ENCODE measurements around the gene C2CD2. TPM values are rescaled to one million over a fixed set of nuclear protein-coding genes. Genes with fewer than 3 reads are reported as not detected.

Gene C2CD2
- total and polyA plus RNA-seq, 2 of the 8 experiments (the other 6 are each of a cell fraction or from before 2014, with no cell fraction given) = 10.4 to 13.0 TPM

DNA sequence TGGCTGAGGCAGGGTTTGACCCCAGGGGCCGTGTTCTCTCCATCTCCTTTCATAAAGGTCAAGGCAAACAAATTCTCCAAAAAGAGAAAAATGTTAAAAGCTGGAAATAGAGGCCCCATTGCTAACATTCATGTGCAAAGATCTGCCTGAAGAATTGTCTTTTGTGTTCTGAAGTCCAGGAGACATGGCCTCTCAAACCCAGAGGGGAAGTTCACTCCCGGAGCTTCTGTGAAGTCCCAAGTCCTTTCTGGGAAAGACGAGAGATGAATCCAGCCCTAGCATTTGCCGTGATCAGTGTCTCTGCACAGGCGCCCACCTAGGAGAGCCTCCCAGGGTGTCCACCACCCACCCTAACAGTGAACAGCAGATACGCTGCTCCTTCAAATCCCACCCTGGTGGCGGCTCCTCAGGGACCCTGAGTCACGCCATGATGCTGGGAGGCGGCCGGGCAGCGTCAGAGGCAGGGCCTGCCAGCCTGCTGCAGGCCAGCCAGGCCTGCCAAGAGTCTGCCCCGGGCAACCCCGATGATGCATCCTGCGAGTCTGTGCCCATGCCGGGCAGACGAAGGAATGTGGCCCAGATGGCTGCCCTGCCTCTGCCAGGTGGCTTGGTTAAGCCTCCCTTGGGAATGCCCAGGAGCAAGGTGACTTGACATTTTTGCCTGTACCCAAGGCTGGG, 5.2 kb upstream of the C2CD2 start:
- CTCF ChIA-PET (ENCODE audit: partially characterized antibody) = interaction anchor here (0.9 to 2.6 kb wide), 3 partner anchors 15 to 159 kb away, joined by 3 to 8 read pairs (median 5); no protein-coding TSS in a partner anchor
- no peak overlapping the region for H2BK12ac ChIP-seq (ENCODE audit: low read depth, low read length)
- no peak overlapping the region for H3K23ac ChIP-seq (ENCODE audit: insufficient read length)
- no peaks in the 10 kb centered on the region for H3K79me2 ChIP-seq (ENCODE audit: control insufficient read depth in 1 of 2, insufficient read depth in 2 of 2, low read length in 2 of 2)
- no peak overlapping the region for H3K4me2 ChIP-seq (ENCODE audit: insufficient read depth in 1 of 2, low read depth in 2 of 2, low read length in 2 of 2)
- H3K23me2 ChIP-seq (ENCODE audit: low read depth, low read length) = peaks cover 11% of the 10 kb centered on the region; the same call in 1 of the 2 replicates
- WGBS, 2 experiments (ENCODE audit: extremely low coverage in 1 of 2, insufficient coverage in 1 of 2, insufficient read length in 1 of 2, insufficient replicate concordance in 2 of 2, low coverage in 1 of 2, low lambda C conversion rate in 2 of 2, missing lambda C conversion rate in 1 of 2) = 92% methylated on average over 16 of the region's 16 CpGs; no CpG with 5 or more reads in 1 of the 2 experiments
- H2BK15ac ChIP-seq (ENCODE audit: low read length) = no peak overlapping the region
- H2BK5ac ChIP-seq (ENCODE audit: low read depth, low read length) = no peak overlapping the region
- H2BK120ac ChIP-seq (replicated peaks; ENCODE audit: low read depth, low read length) = no peak overlapping the region
- no peak for TF ChIP-seq HDAC6 (IDR thresholded peaks at IDR 0.05; ENCODE audit: low read depth, low read length)
- no peak for TF ChIP-seq KDM1A (IDR thresholded peaks at IDR 0.05; ENCODE audit: borderline replicate concordance, low read length)
- no peak for TF ChIP-seq SIRT6 (IDR thresholded peaks at IDR 0.05; ENCODE audit: low read length)
- TF ChIP-seq TCF12 (IDR thresholded peaks at IDR 0.05; ENCODE audit: low read depth, low read length) = no peak
- no peak for TF ChIP-seq TAF1 (IDR thresholded peaks at IDR 0.05; ENCODE audit: low read depth, low read length)
- no peak for TF ChIP-seq SP2 (IDR thresholded peaks at IDR 0.05; ENCODE audit: low read length)
- no peak for TF ChIP-seq SP4 (IDR thresholded peaks at IDR 0.05; ENCODE audit: low read length)
- H3K79me1 ChIP-seq (ENCODE audit: low read depth, low read length) = no peaks in the 10 kb centered on the region
- H3K9me3 ChIP-seq (ENCODE audit: insufficient read depth in 2 of 2, low read depth in 1 of 2, low read length in 1 of 2) = no peaks in the 10 kb centered on the region
- H3K4me3 ChIP-seq (ENCODE audit: extremely low read depth in 1 of 4, insufficient read depth in 2 of 4, low read depth in 3 of 4, low read length in 4 of 4) = no peak overlapping the region
- no peaks in the 10 kb centered on the region for H3K36me3 ChIP-seq (ENCODE audit: control insufficient read depth in 2 of 4, insufficient read depth in 4 of 4, low read length in 3 of 4)
- no peak overlapping the region for H3K27ac ChIP-seq (ENCODE audit: low read depth, low read length)
- peaks cover 0 to 9% of the 10 kb centered on the region in 2 experiments for H4K20me1 ChIP-seq (replicated peaks in 1 of 2; ENCODE audit: control insufficient read depth in 1 of 2, insufficient read depth in 2 of 2, low read length in 2 of 2)
- POLR2A ChIA-PET (ENCODE audit: partially characterized antibody) = no interaction called here
- H4K91ac ChIP-seq (replicated peaks; ENCODE audit: insufficient read length, low read length) = no peak overlapping the region
- no peak overlapping the region for H4K8ac ChIP-seq (ENCODE audit: extremely low read depth, insufficient read depth, low read length)
- H3K4me1 ChIP-seq (replicated peaks in 1 of 4; ENCODE audit: control insufficient read depth in 3 of 4, insufficient read depth in 4 of 4, low read length in 3 of 4) = peaks cover 3 to 12% (median 8%) of the 10 kb centered on the region in 4 experiments
- no peaks in the 10 kb centered on the region for H3K27me3 ChIP-seq (replicated peaks in 1 of 4; ENCODE audit: control insufficient read depth in 3 of 4, extremely low read depth in 1 of 4, insufficient read depth in 3 of 4, low read length in 3 of 4)
- no peak for DNase-seq (ENCODE audit: low read depth in 1 of 2, low spot score in 2 of 2)
- H2AK5ac ChIP-seq (ENCODE audit: low read depth, low read length) = no peak overlapping the region
- no peak overlapping the region for H3K18ac ChIP-seq (ENCODE audit: extremely low read depth, low read length)
- H2AFZ ChIP-seq (ENCODE audit: low read length) = no peak overlapping the region
- FAIRE-seq = no peak
- H3K4ac ChIP-seq (replicated peaks; ENCODE audit: insufficient read length, low read depth, low read length) = no peak overlapping the region
- H3K9ac ChIP-seq (replicated peaks in 1 of 4; ENCODE audit: extremely low read depth in 1 of 4, low read depth in 3 of 4, low read length in 3 of 4) = no peak overlapping the region
- no peak overlapping the region for H3K56ac ChIP-seq (replicated peaks; ENCODE audit: insufficient read length, low read depth, low read length)
- no peak overlapping the region for H2BK20ac ChIP-seq (ENCODE audit: low read length)
- H3K14ac ChIP-seq (ENCODE audit: insufficient read length) = no peak overlapping the region
- H4K5ac ChIP-seq (ENCODE audit: insufficient read length, low read depth, low read length) = no peak overlapping the region
